Measurements from ENCODE around the gene HEBP1.

Gene HEBP1

DNA sequence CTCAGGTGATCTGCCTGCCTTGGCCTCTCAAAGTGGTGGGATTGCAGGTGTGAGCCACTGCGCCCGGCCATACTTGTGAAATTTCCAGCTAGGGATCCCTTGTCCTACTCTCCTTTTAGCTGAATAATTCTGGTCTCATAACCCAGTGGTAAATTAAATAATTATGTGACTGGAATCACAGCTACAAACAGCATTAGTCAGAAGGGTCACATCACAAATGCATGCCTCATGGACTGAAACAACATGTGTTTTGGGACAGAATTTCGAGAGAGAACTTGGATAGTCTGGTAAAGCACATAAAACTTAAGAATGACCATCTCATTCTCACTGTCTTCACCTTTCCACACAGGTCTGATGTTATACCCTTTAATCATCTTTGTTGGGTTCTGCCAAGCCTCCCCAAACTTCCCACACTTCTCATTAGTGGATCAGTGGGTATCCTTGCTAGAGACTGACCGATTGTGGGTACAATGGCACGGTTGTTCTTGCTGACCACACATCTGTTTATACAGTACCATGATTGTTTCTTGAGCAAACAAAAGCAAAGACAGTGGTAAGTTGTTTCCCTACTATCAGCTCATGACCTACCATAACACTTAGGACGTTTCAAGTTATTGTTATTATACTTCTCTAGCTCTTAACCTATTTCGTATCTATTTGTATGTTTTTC is 53.2 kb downstream of the HEBP1 start:
- DNase-seq, result no peak

DNA sequence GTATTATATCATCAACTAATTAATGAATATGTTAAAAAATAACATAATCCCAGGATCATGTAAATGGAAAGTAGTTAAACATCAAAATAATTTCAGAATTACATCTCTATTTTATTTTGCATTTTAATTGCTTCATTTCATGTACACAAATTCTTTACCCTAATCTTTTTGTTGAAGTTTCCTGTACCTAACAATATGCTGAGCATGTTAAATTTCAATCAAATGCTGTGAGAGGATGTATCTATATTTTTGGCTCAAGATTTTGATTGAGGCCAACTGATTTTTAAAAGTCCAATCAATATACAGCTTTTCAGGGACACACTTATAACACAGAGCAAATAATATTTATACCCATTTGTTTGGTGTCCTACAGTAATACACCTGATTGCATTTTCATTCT is 54.5 kb downstream of the HEBP1 start:
- no peak for DNase-seq

DNA sequence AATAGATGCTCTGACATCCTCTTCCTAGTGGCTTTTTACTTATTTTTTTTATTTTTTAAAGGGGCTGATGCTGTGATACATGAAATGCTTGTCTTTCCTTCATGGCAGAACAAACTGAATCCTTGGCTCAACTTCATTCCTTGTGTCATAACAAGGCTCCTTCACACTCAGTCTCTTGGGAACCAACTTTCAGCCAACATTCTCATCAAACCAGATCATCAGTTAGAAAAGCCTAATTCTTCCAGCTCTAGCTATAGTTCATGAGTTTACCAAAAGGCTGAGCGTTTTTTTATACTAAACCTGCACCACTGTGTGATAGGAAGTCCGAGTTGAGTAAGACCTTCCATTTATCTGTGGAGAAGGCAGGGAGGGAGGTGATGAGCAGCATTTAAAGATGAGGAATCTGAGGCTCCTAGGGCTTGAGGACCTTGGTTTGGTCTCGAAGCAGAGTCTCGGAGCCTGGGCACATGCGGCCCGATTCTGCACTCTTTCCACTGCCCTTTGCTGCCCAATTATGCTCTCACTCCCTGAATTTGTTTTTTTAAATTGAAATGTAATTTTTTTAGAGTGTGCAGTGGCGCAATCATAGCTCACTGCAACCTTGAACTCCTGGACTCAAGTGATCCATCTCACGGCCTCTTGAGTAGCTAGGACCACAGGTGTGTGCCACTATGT is 56.3 kb downstream of the HEBP1 start:
- DNase-seq, result no peak

DNA sequence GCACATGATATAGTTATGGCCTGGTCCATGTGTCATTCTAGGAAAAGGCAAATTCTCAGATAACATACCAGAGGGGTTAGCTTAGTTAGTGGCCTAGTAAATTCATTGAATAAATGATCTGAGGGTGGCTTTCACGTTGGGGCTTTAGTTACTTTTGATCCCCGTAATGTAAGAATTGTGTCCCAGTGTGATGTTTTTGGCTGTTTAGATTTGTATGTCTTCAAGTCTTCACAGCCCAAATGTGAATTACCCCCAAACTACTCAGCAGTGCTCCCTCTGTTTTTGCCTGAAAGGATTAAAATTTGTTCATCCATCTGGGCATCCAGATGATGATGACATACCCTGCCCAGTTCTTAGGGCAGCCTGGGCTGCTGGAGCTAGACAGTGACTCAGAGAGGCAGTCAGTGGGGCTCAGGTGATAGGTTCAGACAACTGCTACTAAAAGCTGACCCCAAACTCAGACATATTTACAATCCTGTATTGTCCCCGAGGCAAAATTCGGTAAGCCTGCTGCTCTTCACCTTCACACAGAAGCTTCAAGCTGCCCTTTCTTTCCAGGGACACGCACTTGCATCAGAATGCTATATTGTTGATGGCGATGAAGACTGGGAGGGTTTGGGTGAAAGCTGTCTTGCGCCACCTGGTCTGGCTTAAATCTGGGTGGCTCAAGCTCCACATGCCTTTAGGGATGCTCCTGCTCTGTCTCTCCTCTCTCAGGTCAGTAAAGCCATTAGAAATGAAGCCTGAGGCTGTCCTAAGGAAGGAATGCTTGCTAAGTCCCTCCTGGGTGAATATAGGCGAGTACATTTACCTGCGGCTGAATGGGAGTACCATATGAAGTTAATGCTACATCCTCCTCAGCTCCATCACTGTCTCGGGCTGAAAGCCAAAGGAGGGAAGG is 58.4 kb downstream of the HEBP1 start:
- DNase-seq, result no peak

DNA sequence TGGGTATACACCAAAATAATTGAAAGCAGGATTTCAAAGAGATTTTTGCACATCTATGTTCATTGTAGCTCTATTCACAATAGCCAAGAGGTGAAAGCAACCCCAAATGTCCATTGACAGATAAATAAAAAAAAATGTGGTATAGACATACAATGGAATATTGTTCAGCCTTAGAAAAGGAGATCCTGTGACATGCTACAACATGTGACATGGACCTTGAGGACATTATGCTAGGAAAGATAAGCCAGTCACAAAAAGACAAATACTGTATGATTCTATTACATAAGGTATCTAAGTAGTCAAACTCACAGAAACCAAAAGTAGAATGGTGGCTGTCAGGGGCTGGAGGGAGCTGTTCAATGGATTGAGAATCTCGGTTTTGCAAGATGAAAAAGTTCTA is 60.2 kb downstream of the HEBP1 start:
- no peak for DNase-seq

DNA sequence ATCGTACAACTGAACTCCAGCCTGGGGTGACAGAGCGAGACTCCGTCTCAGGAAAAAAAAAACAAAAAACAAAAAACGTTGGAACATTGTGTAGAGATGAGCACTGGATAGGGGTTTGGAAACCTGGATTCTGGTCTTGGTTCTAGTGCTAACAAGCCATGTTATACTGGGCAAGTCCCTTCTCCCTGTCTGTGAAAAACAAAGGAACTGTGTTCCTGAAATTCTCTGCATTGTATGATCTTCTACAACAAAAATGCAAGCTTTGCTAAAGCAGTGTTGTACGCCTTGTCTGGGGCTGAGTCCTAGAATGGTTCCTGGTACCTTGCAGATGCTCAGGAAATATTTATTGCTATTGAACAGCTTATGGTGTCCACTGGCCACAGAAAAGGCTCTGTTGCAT is 61.5 kb downstream of the HEBP1 start:
- DNase-seq, result no peak

DNA sequence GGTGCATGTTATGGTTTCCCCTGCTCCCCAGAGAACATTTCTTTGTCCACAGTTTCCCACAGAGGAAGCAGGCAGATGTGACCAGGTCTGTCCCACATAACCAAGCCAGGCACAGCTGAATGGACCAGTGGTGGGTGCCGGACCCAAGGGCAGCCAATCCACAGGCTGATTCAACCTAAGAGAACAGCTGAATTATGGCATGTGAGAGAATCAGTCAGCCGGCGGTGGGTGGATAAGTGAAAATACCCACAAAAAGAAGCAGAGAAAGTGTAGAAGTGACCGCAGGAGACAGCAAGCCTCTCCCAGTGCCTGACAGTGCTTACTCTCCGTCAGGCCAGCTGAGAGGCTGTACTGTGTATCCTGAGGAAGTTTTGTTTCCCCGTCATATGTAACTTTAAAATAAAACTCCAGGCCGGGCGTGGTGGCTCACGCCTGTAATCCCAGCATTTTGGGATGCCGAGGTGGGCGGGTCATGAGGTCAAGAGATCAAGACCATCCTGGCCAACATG is 63.0 kb downstream of the HEBP1 start:
- DNase-seq, result no peak

DNA sequence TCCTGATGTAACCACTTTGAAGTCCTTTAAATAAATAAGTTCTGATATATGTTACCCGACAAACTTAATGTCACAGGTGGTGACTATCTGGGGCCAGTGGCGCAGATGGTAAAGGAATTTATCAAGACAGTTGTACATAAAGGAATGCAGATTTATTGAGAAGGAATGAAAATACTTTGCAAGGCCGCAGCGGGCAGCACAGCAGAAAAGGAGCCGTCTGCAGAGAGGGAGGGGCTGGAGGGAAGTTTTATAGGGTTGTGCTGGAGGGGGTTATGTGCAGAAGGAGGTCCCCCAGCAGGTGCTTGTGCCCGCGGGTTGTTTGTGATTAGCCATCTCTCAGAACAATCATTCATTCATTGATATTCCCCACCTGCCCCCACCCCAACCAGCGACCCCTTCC is 65.5 kb downstream of the HEBP1 start:
- no peak for DNase-seq

DNA sequence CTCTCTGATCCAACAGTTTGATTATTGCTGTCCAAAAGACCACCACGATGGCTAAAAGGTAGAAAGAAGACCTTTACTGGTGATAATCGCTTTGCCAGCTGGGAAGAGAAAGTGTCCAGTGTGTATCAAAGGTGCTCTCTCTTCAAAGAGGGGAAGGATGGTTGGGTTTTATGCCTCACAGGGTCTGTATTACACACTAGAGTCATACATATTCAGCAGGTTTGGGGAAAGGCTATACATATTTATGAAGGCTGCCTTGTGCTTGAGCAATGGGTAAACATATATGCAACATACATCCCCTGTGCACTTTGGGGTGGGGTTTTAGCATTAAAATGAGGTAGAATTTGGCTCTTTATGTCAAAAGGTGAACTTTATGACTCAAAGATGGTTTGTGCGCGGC is 66.3 kb downstream of the HEBP1 start:
- DNase-seq, result no peak

DNA sequence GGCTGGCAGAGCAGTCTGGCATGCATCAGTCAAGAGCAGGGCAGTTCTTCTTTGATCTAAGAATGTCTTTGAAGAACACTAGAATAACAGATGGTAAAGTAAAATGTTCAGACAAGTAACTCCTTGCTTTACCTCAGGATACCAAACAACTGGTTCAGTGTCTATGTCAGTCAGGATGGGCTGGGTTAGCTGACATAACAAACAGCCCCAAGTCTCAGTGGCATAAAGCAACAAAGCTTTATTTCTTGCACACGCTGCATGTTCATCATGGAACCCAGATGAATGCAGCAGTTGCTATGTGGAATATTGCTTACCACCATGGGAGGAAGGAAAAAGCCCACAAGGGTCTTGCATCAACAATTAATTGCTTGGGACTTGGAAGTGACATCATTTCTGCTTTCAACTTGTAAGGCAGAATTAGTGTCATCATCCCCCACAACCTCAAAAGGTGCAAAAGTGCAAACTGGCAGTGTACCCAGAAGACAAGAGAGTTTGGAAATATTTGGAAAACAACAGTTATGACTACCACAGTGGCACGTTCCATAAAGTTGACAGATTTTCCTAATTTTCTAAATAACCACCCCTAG is 69.3 kb downstream of the HEBP1 start:
- DNase-seq, result no peak

DNA sequence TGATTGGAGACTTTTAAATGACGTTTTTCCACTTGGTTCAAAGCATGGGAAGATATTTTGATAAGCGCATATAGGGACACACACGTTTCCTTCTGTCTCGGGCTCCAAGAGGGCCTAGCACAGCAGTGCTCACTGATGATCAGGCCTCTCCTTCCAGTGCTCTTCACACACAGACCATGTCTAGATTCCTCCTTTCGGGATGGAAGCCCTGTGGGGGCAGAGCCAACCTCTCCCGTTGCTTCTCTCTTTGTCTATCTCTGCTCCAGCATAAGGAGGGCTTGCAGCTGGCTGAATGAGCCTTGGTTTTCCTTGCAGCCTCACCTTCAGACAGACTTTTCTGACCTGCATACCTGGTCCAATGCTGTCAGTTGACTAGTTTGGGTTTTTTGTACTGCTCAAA is 70.4 kb downstream of the HEBP1 start:
- DNase-seq, result no peak

DNA sequence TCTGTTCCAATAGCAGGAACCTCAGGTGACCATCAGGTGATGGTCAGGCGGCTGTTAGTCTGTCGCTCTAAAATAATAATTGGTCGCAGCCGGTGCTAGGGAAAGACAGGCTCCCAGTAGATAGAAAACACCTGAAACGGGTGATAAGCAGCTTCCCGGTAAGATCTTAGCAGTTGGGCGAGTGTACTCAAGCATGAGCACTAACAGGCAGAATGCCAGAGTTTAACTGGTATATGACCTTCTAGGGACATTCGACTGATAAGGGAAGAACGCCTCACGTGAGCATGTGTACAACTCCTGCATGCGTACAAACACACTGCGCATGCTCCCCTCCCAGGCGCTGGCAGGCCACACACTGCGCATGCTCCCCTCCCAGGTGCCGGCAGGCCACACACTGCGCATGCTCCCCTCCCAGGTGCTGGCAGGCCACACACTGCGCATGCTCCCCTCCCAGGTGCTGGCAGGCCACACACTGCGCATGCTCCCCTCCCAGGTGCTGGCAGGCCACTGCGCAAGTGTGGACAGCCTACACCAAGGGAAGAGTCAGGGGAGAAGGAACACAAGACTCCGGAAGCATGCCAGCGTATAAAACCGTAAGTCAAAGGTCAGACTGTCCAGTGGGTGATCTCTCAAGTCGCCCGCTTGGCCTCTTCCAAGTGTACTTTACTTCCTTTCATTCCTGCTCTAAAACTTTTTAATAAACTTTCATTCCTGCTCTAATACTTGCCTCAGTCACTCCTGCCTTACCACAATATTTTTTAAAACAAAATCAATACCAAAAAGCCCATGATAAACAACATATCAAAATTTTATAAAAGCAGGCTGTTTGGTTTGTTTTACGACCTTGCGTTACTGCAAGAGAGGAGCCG is 72.6 kb downstream of the HEBP1 start:
- DNase-seq, result peak; percentile 38 to 54

DNA sequence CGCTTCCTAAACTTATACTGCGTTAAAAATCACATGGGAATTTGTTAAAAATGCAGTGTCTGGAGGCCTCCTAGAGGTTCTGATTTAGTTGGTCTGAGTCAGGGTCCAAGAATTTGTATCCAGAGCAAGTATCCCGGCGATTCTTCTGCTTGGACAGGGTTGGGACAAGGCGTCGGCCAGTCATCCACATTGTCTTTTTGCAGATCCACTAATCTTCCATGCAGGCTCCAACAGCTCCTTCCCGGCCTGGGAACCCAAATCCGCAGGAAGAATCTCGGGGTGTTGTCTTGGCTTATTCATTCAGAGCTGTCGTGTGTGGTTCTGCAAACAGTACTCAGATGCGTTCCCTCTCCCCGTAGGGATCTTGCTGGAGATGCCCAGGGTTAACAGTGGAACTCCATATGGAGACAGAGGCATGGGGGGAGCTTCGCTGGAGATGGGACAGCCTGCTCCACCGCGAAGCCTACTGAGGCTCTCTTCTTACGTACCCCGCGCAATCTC is 73.4 kb downstream of the HEBP1 start:
- no peak for DNase-seq

DNA sequence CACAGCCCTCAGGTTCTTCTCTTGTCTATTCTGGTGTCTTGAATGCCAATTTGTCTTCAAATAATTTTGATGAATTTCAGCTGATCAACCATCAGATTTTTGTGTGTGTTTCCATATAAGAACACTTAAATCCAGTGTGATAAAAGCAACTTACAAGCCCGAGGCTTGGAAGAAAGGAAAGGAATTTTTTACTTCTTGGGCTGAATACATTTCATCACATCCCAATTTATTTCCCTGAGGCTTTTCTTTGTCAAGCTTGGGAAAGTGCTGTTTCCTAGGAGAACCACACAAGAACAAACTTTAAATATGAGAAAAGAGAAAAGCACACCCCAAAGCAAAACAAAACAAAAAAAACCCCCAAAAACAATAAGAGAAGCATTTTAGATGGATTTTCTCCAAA is 74.7 kb downstream of the HEBP1 start:
- DNase-seq, result no peak

Data from activated CD4-positive, alpha-beta T cell treated with anti-CD3 and anti-CD28 coated beads, Interleukin-2, amount 50 U/mL, for 4 hours (primary cell).